ENCODE results near the gene ST6GAL2.

GRCh38 chr2:106840818-106841217 is 45.1 kb downstream of the ST6GAL2 start:
- TF ChIP-seq SMC3 (IDR thresholded peaks at IDR 0.05; ENCODE audit: low read depth, low read length) (no peak), CTCF (IDR thresholded peaks at IDR 0.05) (no peak), CHD2 (IDR thresholded peaks at IDR 0.05; ENCODE audit: low read length, partially characterized antibody) (no peak), NFIC (IDR thresholded peaks at IDR 0.05; ENCODE audit: borderline replicate concordance) (no peak), POLR2AphosphoS5 (IDR thresholded peaks at IDR 0.05; ENCODE audit: low read depth, low read length) (no peak)
